ENCODE results near the gene PLEKHH1.

DNA sequence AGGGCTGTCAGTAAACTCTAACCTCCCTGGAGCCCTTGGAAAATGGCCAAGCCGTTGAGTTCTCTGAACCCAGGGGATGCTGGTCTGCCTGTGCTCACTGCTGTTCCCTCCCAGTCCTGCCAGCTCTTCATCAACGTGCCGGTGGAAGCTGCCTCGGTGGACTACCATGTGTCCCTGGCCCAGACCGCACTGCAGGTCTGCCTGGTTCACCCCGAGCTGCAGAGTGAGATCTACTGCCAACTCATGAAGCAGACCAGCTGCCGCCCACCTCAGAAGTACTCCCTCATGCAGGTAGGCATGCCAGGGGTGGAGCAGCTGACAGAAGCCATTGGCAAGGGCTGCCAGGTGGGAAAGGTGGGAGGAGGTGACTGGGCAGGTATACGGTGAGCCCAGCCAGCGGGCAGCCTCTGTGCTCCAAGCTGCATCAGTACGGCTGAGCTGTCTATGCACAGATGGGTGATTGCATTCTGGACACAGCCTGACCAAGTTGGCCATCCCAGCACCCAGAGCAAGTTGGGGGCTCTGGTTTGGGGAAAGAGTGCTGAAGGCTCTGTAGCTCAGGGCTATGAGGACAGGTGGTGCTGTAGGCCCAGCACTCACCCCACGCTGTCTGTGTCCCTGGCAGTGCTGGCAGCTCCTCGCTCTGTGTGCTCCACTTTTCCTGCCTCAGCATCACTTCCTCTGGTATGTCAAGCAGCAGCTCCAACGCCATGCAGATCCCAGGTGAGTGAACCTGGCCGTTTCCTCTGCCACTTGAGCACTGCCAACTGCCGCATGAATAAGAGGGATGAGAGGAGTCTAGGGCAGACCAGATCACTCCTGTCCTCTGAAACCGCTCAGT is 45.0 kb downstream of the PLEKHH1 start:
- no peak for TF ChIP-seq RAD21 (IDR thresholded peaks at IDR 0.05)
- TF ChIP-seq GABPA (IDR thresholded peaks at IDR 0.05 in 1 of 2, conservative IDR thresholded peaks at IDR 0.05 in 1 of 2), result no peak
- no peak for TF ChIP-seq CTCF (IDR thresholded peaks at IDR 0.05; ENCODE audit: low read depth, low read length, missing input control)
- no peak for TF ChIP-seq YY1 (IDR thresholded peaks at IDR 0.05)
- TF ChIP-seq, protein P1, sequence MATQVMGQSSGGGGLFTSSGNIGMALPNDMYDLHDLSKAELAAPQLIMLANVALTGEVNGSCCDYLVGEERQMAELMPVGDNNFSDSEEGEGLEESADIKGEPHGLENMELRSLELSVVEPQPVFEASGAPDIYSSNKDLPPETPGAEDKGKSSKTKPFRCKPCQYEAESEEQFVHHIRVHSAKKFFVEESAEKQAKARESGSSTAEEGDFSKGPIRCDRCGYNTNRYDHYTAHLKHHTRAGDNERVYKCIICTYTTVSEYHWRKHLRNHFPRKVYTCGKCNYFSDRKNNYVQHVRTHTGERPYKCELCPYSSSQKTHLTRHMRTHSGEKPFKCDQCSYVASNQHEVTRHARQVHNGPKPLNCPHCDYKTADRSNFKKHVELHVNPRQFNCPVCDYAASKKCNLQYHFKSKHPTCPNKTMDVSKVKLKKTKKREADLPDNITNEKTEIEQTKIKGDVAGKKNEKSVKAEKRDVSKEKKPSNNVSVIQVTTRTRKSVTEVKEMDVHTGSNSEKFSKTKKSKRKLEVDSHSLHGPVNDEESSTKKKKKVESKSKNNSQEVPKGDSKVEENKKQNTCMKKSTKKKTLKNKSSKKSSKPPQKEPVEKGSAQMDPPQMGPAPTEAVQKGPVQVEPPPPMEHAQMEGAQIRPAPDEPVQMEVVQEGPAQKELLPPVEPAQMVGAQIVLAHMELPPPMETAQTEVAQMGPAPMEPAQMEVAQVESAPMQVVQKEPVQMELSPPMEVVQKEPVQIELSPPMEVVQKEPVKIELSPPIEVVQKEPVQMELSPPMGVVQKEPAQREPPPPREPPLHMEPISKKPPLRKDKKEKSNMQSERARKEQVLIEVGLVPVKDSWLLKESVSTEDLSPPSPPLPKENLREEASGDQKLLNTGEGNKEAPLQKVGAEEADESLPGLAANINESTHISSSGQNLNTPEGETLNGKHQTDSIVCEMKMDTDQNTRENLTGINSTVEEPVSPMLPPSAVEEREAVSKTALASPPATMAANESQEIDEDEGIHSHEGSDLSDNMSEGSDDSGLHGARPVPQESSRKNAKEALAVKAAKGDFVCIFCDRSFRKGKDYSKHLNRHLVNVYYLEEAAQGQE (IDR thresholded peaks at IDR 0.05), result no peak
- TF ChIP-seq SP1 (IDR thresholded peaks at IDR 0.05), result no peak
- TF ChIP-seq, protein P2, sequence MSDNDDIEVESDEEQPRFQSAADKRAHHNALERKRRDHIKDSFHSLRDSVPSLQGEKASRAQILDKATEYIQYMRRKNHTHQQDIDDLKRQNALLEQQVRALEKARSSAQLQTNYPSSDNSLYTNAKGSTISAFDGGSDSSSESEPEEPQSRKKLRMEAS (IDR thresholded peaks at IDR 0.05), result no peak
- TF ChIP-seq ATF3 (IDR thresholded peaks at IDR 0.05), result no peak
- TF ChIP-seq TAF1 (conservative IDR thresholded peaks at IDR 0.05), result no peak
- no peak for TF ChIP-seq RXRA (IDR thresholded peaks at IDR 0.05)
- TF ChIP-seq FOXA1 (IDR thresholded peaks at IDR 0.05), result no peak
- no peak for TF ChIP-seq JUND (IDR thresholded peaks at IDR 0.05)
- no peak for TF ChIP-seq HNF4A (conservative IDR thresholded peaks at IDR 0.05)

Measured in liver (tissue), 3 donors.